DND-41 (cell line): ENCODE results near the gene PTPN1.
"Not testable (repeated sequence)": the region's sequence is repeated elsewhere in the genome, so short reads cannot be mapped to it uniquely, and the experiment has no call there.

ENCODE experiments used
- EZH2 ChIP-seq: IDR thresholded peaks from 3 replicates; pipeline ENCODE4 v1.6.1; 2012; ENCODE audit warnings: borderline replicate concordance, low read depth, mild to moderate bottlenecking, moderate library complexity, low read length, inconsistent platforms; ENCODE audit not compliant: severe bottlenecking
- TF ChIP-seq, protein P1 (sequence below): IDR thresholded peaks from 2 replicates; pipeline ENCODE4 v1.5.1; 2012; ENCODE audit warnings: borderline replicate concordance, low read length, moderate library complexity, mild to moderate bottlenecking; ENCODE audit not compliant: poor library complexity, severe bottlenecking; ENCODE audit errors: extremely low read depth

DNA sequence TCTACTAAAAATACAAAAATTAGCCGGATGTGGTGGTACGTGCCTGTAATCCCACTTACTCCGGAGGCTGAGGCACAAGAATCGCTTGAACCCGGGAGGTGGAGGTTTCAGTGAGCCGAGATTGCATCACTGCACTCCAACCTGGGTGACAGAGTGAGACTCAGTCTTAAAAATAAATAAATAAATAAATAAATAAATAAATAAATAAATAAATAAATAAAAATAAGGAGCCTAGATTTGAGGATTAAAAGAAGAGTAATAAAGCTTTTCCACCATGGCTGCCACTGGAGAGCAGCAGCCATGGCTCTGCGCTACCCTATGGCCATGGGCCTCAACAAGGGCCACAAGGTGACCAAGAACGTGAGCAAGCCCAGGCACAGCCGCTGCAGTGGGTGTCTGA lies 110.3 kb downstream of the PTPN1 start:
- TF ChIP-seq, protein P1, sequence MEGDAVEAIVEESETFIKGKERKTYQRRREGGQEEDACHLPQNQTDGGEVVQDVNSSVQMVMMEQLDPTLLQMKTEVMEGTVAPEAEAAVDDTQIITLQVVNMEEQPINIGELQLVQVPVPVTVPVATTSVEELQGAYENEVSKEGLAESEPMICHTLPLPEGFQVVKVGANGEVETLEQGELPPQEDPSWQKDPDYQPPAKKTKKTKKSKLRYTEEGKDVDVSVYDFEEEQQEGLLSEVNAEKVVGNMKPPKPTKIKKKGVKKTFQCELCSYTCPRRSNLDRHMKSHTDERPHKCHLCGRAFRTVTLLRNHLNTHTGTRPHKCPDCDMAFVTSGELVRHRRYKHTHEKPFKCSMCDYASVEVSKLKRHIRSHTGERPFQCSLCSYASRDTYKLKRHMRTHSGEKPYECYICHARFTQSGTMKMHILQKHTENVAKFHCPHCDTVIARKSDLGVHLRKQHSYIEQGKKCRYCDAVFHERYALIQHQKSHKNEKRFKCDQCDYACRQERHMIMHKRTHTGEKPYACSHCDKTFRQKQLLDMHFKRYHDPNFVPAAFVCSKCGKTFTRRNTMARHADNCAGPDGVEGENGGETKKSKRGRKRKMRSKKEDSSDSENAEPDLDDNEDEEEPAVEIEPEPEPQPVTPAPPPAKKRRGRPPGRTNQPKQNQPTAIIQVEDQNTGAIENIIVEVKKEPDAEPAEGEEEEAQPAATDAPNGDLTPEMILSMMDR: not testable (repeated sequence)
- TF ChIP-seq EZH2: not testable (repeated sequence)
